PC-9 (cell line): Measurements from ENCODE around the gene STAP2. TPM values are rescaled to one million over a fixed set of nuclear protein-coding genes. Genes with fewer than 3 reads are reported as not detected.

Source experiments
- BruUV-seq: library from RNA; stranded (reverse); fragments of 400-500 nt; replicated peaks from 2 replicates; lab custom pipeline; 2021; lab: Mats Ljungman, UMichigan
- CTCF ChIA-PET: fragments of 300-600 bp; sonication (Branson Sonifier 250); formaldehyde crosslinking; loops from one replicate; lab custom pipeline; 2022; ENCODE audit warnings: antibody characterized with exemption; lab: Charles Lee
- POLR2A ChIA-PET: fragments of 300-600 bp; sonication (Branson Sonifier 250); formaldehyde crosslinking; loops from one replicate; lab custom pipeline; 2022; ENCODE audit warnings: antibody characterized with exemption; ENCODE audit not compliant: unreplicated experiment; lab: Charles Lee
- DNase-seq, 2 experiments: peaks; one replicate each; pipeline versions ENCODE4 v3.0.0 to v3.0.0-alpha.2; 2015 to 2022; ENCODE audit warnings: mixed read lengths in 1 of 2
- H2AFZ ChIP-seq: fragments of 200-600 bp; sonication (generic); 2 replicates; pipeline ENCODE4 v1.8.1; 2017; ENCODE audit warnings: antibody characterized with exemption
- H3F3A ChIP-seq: fragments of 200-600 bp; sonication (generic); 2 replicates; pipeline ENCODE4 v1.8.1; 2017; ENCODE audit warnings: antibody characterized with exemption, mild to moderate bottlenecking, low read depth; ENCODE audit not compliant: insufficient read depth
- H3K27ac ChIP-seq: fragments of 200-600 bp; sonication (generic); 2 replicates; pipeline ENCODE4 v1.6.1; 2016; ENCODE audit warnings: mixed run types
- H3K27me3 ChIP-seq: fragments of 200-600 bp; sonication (generic); 2 replicates; pipeline ENCODE4 v1.6.1; 2016; ENCODE audit warnings: low read depth, mixed run types; ENCODE audit not compliant: insufficient read depth
- H3K36me3 ChIP-seq: fragments of 200-600 bp; sonication (generic); 2 replicates; pipeline ENCODE4 v1.6.1; 2016; ENCODE audit warnings: low read depth, mixed run types
- H3K4me1 ChIP-seq: fragments of 200-600 bp; sonication (generic); replicated peaks from 2 replicates; pipeline ENCODE4 v1.6.1; 2016; ENCODE audit warnings: mixed run types; ENCODE audit not compliant: insufficient read depth
- H3K4me2 ChIP-seq: fragments of 200-600 bp; sonication (generic); 2 replicates; pipeline ENCODE4 v1.6.1; 2017; ENCODE audit warnings: mixed run types
- H3K4me3 ChIP-seq: fragments of 200-600 bp; sonication (generic); 2 replicates; pipeline ENCODE4 v1.6.1; 2016; ENCODE audit warnings: mixed run types
- H3K79me2 ChIP-seq: fragments of 200-600 bp; sonication (generic); 2 replicates; pipeline ENCODE4 v1.6.1; 2017; ENCODE audit warnings: low read depth, mixed run types
- H3K9me2 ChIP-seq: fragments of 200-600 bp; sonication (generic); 2 replicates; pipeline ENCODE4 v1.8.1; 2017; ENCODE audit warnings: mild to moderate bottlenecking; ENCODE audit not compliant: insufficient read depth
- H3K9me3 ChIP-seq: fragments of 200-600 bp; sonication (generic); 2 replicates; pipeline ENCODE4 v1.8.1; 2016; ENCODE audit warnings: low read depth; ENCODE audit not compliant: insufficient read depth
- H4K20me1 ChIP-seq: fragments of 200-600 bp; sonication (generic); 2 replicates; pipeline ENCODE4 v1.8.1; 2017; ENCODE audit not compliant: insufficient read depth
- EZH2 ChIP-seq: fragments of 200-600 bp; sonication (generic); IDR thresholded peaks from 2 replicates; pipeline ENCODE4 v1.8.0; 2017; ENCODE audit warnings: antibody characterized with exemption, low read depth
- intact Hi-C: fragments of 100-400 bp; cut with micrococcal nuclease; formaldehyde crosslinking; loops from one replicate; pipeline ENCODE4 v1.10.0; 2022; ENCODE audit not compliant: unreplicated experiment
- total RNA-seq: library from RNA; stranded (reverse); gene quantifications from 2 replicates; pipeline ENCODE4 v1.2.3, GENCODE V29; 2021
- TF ChIP-seq, protein P1 (sequence below): fragments of 200-600 bp; sonication (generic); conservative IDR thresholded peaks from 2 replicates; pipeline ENCODE4 v1.6.1; 2017; ENCODE audit warnings: mixed run types, antibody characterized with exemption, mild to moderate bottlenecking, moderate library complexity

The STAP2 gene
- total RNA-seq, 1 experiment from 2014 or later: 29.8 TPM

DNA sequence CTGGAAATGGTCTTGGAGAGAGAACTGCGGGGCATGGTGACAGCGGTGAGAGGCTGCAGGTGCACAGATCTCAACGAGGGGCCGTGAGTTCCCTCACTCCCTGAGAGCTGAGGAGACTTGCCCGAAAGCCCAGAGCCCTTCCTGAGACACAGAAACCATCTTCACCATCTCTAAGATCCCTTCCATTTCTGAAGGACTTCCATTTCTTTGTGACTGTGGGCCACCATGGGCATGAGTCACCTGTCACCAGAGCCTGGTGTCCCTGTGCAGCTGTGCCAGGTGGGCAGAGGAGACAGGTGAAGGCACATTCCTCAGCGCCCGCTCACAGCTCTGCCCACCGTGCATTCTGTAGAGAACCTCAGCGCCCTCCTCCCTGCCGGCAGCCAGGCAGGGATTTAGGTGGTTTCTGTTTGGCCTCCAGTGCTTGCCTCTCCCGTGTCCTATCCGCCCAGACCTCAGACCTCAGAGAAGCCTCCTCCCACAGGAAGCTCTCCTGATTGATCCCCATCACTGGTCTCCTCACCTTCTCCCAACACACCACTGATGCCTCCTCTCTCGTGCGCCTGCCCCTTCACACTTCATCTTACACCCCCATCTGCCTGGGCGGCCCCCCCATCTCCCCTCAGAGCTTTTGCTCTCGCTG lies 37.5 kb upstream of the STAP2 start:
- no peaks in the 10 kb centered on the region for H3K27me3 ChIP-seq
- peak overlapping the region; percentile 80 for H3K4me2 ChIP-seq

DNA sequence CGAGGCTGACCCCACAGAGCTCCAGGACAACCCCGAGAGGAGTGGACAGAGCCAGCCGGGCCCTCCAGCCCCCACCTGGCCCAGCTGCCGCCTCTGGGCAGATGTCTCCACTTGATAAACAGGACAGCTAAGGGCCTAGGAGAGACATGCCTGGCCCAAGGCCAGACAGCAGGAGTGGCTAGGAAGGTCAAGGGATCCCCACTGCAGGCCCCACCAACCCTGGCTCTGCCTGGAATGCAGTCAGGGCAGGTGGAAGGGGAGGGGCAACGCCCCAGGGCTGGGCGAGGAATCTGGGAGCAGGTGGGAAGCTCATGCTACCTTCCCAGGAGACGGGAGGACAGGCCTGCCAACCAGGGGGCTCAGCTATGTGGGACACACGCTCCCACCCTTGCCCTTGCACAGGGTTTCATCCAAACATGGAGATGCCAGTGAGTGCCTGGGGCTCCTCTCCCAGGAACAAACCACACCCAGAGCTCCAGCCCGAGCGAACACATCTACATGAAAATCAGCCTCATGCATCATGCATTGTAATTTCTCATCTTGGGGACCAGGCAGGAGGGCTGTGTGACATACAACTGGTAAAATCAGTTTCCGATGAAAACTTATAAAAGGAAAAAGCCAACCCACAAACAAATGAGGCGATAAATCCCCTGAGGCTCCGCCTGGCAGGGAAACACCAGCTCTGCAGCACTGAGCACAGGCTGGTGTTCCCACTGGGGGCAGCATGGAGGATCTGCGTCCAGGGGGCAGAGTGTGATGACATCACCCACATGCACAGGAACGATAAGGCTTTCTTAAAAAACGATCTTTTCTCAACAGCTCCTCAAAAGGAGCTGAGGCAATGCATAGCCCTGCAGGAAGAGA lies 36.8 kb upstream of the STAP2 start:
- Histone ChIP-seq H3K36me3 (no peaks in the 10 kb centered on the region), H3K9me3 (no peaks in the 10 kb centered on the region), H2AFZ (no peak overlapping the region), H3K27ac (peak overlapping the region; percentile 95), H3K79me2 (peaks cover 30% of the 10 kb centered on the region), H4K20me1 (peaks cover 14% of the 10 kb centered on the region), H3F3A (peaks cover 56% of the 10 kb centered on the region), H3K27me3 (no peaks in the 10 kb centered on the region), H3K4me2 (peak overlapping the region; percentile 80), H3K9me2 (no peaks in the 10 kb centered on the region), H3K4me1 (peaks cover 68% of the 10 kb centered on the region), H3K4me3 (peak overlapping the region; percentile 42; the same call in 1 of the 2 replicates)
- TF ChIP-seq, protein P1, sequence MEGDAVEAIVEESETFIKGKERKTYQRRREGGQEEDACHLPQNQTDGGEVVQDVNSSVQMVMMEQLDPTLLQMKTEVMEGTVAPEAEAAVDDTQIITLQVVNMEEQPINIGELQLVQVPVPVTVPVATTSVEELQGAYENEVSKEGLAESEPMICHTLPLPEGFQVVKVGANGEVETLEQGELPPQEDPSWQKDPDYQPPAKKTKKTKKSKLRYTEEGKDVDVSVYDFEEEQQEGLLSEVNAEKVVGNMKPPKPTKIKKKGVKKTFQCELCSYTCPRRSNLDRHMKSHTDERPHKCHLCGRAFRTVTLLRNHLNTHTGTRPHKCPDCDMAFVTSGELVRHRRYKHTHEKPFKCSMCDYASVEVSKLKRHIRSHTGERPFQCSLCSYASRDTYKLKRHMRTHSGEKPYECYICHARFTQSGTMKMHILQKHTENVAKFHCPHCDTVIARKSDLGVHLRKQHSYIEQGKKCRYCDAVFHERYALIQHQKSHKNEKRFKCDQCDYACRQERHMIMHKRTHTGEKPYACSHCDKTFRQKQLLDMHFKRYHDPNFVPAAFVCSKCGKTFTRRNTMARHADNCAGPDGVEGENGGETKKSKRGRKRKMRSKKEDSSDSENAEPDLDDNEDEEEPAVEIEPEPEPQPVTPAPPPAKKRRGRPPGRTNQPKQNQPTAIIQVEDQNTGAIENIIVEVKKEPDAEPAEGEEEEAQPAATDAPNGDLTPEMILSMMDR: no peak; the same call in 1 of the 2 replicates
- TF ChIP-seq EZH2: no peak
- ChIA-PET CTCF (interaction anchor here (0.8 to 1.1 kb wide), 3 partner anchors 13 to 27 kb away, joined by 3 to 5 read pairs (median 3); partner anchors contain the start of gene CHAF1A), POLR2A (interaction anchor here (0.7 kb wide), 4 partner anchors 33 to 613 kb away, joined by 3 to 5 read pairs (median 3); partner anchors contain the start of gene MRPL54)
- intact Hi-C loops: loop anchor here (1.0 to 10.0 kb wide), 4 partner anchors 13 to 388 kb away; partner anchors contain the start of genes DPP9, EEF2 and SH3GL1
- peak; percentile 92 to 97 for DNase-seq
- BruUV-seq: no TSS peak

More for the DNA sequence above, 37.5 kb upstream of the STAP2 start:
- H3K27ac ChIP-seq: peak overlapping the region; percentile 95
- TF ChIP-seq, protein P1: no peak
- peak; percentile 62 to 76 for DNase-seq
- intact Hi-C loops: loop anchor here (5.0 to 10.0 kb wide), 2 partner anchors 349 to 389 kb away; partner anchors contain the start of genes DPP9 and EEF2
- H4K20me1 ChIP-seq: peaks cover 17% of the 10 kb centered on the region
- no peak overlapping the region for H2AFZ ChIP-seq
- H3K9me3 ChIP-seq: no peaks in the 10 kb centered on the region
- peaks cover 56% of the 10 kb centered on the region for H3F3A ChIP-seq
- peak overlapping the region; percentile 0; the same call in 1 of the 2 replicates for H3K4me3 ChIP-seq
- ChIA-PET CTCF (interaction anchor here (1.0 kb wide), 1 partner anchor 26 kb away, joined by 3 read pairs; the partner anchor contains the start of gene CHAF1A), POLR2A (no interaction called here)
- no peaks in the 10 kb centered on the region for H3K36me3 ChIP-seq
- peaks cover 30% of the 10 kb centered on the region for H3K79me2 ChIP-seq
- peaks cover 68% of the 10 kb centered on the region for H3K4me1 ChIP-seq
- H3K9me2 ChIP-seq: no peaks in the 10 kb centered on the region
- no TSS peak for BruUV-seq
